T-helper 9 cell (primary cell): Measurements from ENCODE around the gene CALHM5.
A peak's percentile ranks its signal among the peaks of the same experiment; 100 is the strongest.
"Not testable (repeated sequence)": the region's sequence is repeated elsewhere in the genome, so short reads cannot be mapped to it uniquely, and the experiment has no call there.

Experiments used
- DNase-seq: peaks from one replicate; pipeline ENCODE4 v3.0.0-alpha.2; 2020
- total RNA-seq, 2 donors: gene quantifications; one replicate each; lab custom pipeline; 2026; lab: John Stamatoyannopoulos, UW

Gene CALHM5, protein sequence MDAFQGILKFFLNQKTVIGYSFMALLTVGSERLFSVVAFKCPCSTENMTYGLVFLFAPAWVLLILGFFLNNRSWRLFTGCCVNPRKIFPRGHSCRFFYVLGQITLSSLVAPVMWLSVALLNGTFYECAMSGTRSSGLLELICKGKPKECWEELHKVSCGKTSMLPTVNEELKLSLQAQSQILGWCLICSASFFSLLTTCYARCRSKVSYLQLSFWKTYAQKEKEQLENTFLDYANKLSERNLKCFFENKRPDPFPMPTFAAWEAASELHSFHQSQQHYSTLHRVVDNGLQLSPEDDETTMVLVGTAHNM
- total RNA-seq: 0 reads per million in 2 donors

DNA sequence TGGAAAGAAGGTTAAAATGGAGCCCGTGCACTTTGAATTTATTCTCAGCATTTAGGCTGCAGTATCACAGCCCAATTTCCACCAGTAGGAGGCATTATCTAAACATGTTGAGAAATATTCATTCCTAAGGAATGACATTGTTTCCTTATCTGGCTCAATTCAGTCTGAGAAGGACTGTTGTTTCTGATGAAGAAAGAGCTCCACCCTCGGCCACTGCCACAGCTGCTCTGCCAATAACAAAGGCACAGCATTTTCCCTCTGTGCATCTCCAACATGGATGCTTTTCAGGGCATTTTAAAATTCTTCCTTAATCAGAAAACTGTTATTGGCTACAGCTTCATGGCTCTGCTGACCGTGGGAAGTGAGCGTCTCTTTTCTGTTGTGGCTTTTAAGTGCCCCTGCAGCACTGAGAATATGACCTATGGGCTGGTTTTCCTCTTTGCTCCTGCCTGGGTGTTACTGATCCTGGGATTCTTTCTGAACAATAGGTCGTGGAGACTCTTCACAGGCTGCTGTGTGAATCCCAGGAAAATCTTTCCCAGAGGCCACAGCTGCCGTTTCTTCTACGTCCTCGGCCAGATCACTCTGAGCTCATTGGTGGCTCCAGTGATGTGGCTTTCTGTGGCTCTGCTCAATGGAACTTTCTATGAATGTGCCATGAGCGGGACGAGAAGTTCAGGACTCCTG, at the start of gene CALHM5:
CALHM5 (plus strand) TSS at position 216 of the 687 bp plus-strand sequence; CDS start at position 274, 58 bp downstream.
- no peak for DNase-seq

DNA sequence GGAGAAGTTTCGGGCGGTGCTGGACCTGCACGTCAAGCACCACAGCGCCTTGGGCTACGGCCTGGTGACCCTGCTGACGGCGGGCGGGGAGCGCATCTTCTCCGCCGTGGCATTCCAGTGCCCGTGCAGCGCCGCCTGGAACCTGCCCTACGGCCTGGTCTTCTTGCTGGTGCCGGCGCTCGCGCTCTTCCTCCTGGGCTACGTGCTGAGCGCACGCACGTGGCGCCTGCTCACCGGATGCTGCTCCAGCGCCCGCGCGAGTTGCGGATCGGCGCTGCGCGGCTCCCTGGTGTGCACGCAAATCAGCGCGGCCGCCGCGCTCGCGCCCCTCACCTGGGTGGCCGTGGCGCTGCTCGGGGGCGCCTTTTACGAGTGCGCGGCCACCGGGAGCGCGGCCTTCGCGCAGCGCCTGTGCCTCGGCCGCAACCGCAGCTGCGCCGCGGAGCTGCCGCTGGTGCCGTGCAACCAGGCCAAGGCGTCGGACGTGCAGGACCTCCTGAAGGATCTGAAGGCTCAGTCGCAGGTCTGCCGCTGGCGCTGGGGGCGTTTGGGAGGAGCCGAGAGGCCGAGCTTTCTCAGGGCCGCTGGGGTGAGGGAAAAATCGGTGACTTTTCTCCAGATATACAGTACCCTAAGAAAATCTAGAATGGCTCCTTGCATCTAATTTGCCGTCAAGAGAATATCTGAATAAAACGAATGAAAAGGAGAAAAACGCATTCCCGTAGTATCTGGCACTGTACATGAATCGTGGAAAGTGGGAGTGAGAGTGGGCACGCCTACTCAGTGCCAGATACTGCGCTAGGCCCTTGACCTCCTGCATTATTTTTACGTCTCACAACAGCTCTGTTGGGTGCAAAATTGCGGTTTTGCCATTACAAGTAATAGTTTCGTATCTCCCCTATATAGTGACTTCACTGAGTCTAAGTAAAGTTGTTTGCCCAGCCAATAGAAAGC, 49.2 kb upstream of the CALHM5 start:
- peak; percentile 22 for DNase-seq

DNA sequence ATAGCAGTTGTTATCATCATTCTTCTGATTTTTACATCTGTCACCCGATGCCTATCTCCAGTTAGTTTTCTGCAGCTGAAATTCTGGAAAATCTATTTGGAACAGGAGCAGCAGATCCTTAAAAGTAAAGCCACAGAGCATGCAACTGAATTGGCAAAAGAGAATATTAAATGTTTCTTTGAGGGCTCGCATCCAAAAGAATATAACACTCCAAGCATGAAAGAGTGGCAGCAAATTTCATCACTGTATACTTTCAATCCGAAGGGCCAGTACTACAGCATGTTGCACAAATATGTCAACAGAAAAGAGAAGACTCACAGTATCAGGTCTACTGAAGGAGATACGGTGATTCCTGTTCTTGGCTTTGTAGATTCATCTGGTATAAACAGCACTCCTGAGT, 48.1 kb upstream of the CALHM5 start:
- DNase-seq: no peak

DNA sequence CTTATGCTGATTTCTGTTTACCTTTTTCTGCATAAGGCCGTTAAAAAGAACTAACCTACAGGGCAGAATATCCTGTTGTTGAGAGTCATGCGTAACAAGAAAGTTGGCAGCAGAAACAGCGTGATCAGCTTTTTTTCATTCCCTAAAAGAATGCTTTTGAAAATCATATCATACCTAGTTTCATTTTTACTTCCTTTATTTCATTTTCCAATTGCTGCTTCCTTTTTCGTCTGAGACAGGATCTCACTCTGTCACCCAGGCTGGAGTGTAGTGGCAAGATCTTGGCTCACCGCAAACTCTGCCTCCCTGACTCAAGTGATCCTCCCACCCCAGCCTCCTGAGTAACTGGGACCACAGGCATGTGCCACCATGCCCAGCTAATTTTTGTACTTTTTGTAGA, 46.2 kb upstream of the CALHM5 start:
- no peak for DNase-seq

DNA sequence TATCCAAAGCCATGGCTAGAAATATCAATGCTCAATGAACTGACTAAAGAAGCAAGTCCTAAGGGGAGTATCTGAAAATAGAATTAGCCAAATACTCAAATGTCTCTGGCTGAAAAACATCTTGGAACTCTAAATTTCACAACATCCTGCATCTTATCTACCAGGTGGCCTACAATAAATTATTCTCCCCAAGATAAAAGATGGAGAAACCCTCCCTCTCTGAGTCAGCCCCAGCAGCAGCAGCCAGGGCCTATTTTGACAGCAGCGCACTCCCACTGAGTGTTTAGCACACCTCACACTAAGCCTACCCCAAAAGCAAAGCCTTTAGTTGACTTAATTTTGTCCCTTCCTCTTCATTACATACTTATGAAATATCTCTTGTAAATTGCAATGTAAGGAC, 44.3 kb upstream of the CALHM5 start:
- DNase-seq: no peak

DNA sequence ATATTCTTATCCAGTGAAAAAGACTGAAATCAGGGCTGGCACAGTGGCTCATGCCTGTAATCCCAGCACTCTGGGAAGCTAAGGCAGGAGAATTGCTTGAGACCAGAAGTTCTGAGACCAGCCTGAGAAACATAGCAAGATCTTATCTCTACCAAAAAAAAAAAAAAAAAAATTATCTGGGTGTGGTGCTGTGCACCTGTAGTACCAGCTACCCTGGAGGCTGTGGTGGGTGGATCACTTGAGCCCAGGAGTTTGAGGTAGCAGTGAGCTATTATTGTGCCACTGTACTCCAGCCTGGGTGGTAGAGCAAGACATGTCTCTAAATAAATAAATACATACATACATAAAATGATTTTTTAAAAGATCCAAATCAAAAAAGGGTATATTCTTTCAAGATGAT, 43.9 kb upstream of the CALHM5 start:
- DNase-seq: no peak

DNA sequence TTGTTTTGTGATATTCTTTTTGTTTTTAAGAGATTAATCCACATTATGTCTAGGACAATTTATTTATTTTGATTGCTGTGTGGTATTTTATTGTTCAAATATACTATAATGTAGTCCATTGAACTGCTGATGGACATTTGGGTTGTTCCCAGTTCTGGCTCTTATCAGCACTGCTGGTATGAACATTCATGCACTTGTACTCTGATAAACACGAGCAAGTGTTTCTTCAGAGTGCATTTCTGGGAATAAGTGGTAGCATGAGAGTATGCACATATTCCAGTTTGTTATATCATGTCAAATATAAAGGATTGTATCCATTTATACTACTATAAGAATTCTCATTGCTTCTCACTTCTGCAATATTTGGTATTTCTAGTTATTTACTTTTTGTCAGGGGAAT, 43.1 kb upstream of the CALHM5 start:
- DNase-seq: no peak

DNA sequence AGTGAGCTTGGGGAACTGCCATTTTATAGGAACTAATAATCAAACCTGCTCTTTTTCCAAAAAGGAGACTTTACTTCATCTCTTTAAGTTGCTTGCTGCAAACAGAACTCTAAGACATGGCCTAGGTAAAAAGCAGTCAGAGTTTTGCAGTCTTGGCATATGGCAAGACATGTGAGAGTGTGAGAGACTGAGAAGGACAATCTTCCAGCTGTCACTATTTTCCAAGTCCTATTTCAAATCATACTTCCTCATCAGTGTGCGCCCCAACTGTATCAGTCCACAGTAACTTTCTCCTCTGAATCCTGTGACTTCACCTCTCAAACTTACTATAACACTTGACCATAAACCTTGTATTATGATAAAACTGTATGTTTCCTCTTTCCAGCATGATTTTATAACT, 39.9 kb upstream of the CALHM5 start:
- no peak for DNase-seq

DNA sequence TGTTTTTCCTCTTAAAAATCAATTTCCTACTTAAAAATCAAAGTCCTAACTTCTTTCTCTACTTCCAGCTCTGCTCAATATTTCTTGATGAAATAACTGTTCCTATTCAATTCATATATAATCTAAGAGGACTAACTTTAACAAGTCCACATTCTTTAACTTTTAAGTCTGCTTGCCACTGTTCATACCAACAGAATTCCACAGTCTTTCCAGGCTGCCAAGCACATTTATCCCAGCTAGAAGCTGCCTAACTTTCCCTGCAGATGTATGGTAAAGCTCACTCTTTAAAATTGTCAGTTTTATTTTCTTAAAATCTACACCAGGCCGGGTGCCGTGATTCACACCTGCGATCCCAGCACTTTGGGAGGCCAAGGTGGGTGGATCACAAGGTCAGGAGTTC, 38.7 kb upstream of the CALHM5 start:
- DNase-seq: no peak

DNA sequence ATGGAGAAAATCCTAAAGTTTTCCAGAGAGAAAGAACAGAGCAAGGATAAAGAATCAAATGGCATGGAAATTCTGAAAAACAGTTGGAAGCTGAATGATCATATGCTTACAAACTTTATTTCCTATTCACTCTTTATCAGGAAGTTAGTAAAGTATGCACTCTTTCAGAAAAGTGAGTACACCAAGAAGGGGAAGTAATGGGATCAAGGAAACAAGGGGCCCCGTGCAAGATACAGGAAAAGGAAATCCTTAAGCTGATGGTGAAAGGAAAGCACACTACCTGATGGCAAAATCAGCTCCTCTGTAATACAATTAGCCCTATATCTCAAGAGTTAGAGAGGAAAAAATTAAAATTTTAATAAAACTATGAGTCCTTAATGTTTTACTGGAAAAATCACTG, 36.3 kb upstream of the CALHM5 start:
- no peak for DNase-seq

DNA sequence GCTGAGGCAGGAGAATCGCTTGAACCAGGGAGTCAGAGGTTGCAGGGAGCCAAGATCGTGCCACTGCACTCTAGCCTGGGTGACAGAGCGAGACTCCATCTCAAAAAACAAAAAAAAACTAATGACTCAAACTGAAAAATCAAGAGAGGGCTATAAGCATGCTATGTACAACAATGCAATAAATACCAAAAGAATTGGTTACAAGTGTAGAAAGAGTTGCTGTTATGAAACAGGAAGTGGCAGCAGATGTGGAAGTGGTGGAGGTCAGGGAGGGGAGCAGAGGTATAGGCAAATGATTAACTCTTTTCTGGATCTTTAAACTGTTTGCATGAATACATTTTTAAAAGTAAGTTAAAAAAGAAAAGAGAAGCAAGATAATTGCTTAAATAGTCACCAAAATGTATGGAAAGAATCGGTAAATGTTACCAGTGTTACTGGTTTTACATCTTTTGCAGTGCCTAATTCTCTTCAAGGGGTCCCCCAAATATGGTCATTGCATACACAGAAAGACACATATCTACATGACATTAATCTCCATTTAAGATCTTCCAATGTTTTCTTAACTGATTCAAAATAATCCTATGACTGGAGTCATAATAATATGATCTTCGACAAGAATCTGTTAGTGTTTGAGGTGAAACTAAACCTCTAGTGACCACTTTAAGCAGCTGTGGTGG, 35.3 kb upstream of the CALHM5 start:
- DNase-seq: no peak

DNA sequence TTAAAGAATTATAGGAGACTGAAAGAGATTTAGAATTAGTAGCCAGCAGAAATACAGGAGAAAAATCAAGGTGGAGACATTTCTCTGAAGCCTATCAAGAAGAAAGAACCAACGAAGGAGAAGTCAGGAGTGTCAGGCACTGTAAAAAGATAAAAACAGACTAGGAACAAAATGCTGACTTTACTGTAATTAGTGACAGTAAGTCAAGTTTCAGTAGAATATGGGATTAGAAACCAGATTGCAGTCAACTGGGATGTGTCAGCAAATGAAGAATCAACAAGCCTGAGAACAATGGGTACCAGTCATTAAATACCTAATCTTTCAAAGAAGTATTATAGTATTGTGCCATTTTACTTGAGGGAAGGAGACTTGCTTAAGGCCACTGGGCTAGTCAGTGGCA, 28.7 kb upstream of the CALHM5 start:
- no peak for DNase-seq

DNA sequence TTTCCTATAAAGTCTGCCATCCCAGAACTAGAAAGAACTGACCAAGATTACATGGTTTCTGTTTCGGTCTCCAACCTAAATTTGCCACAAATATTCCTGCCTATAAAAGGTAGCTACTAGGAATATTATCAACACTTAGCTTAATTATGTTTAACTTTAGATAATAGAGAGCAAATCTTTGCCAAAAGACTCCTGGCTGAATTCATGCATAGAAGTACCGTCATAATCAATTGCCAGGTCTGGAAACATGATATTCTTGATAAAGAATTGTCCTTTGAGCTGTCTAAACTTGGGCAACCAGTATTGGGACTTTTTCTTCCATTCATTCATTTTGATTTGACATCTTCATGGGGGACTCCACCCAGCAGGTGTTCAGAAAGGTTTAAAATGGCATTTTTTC, 27.8 kb upstream of the CALHM5 start:
- DNase-seq: no peak

DNA sequence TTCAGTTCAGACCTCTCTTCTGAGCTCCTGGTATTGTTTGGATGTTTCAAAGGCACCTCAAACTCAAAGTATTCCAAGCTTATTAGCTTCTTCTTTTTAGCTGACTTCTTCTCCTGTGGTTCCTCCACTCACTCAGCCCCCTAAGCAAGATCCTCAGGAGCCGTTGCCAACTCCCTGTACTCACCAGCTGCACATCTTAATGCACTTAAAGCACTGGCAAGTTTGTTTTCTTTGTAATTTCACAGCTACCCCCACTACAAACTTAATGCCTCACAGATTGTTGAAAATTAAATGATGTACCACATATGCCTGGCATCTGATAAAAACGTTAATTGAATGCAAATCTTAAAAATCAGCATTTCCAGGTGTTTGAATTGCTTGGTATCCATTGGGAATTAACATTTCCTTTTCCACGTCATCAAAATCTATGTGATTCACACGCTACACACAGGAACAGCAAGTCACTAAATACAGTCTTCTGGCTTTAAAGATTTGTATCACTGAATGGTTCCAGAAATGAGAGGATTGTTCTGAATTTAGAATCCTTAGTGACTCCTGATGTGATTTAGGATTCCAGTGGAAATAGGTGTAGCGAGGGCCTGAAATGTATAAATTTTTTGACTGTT, 25.8 kb upstream of the CALHM5 start:
- DNase-seq: no peak

DNA sequence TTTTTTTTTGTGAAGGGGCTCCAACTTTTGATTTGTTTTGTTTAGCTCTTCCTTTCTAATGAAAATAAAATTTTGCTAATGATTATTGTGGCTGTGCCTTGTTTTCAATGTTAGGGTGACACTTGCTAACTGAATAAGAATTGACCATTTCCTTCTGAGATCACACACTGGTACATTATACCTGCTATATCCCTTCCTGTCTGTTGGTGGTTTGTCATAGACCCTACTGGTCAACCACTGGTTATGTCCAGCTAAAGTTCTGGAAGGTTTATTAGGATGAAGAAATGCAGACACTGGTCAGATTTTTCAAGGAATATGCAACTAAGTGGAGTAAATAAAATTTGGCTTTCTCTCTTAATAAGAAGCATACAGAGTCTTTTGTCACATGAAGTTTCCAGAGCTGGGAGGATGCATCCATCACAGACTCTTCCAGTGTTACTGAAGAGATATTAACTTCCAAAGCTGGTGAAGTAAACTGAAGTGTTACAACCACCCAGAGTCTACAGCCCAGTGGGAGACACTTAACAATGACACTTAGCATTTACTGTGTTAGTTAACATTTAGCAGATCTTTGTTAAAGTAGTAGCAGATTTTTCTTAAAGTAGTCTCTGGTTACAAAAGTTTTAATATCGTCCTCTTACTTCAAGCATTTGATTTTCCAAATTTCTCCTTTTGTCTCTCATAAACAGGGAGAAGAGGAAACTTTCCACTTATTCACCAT, 19.7 kb upstream of the CALHM5 start:
- no peak for DNase-seq

DNA sequence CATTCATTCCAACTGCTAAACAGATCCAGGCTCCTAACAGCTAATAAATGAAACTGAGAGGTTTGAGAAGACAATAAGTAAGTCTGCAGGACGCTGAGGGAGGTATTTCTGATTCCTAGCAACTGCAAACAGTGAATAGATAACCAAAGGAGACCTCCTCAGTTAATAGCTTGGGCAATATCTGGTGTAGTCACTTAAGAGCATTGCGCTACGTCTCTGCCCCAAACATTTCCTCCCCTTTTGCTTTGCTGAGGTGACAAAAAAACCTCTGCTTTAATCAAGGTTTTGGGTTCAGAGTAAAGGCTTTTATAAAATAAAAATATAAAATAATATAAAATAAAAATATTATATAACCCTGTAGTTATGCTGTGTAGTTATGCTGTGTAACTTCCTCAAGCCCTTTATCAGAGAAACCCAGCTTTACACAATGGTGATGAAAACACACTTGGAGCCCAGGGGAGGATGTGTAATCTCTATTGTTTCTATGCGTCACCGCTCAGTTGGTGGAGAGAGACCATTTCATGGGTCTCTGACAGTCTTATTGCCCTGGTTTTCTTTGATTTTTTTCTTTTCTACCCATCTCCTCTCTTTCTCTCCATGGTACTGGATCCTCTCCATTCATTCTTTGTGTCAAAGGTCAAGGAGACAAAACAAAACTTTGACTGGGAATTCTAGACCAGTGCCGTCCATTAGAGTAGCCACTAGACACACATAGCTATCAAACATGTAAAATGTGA, 18.9 kb upstream of the CALHM5 start:
- DNase-seq: no peak

DNA sequence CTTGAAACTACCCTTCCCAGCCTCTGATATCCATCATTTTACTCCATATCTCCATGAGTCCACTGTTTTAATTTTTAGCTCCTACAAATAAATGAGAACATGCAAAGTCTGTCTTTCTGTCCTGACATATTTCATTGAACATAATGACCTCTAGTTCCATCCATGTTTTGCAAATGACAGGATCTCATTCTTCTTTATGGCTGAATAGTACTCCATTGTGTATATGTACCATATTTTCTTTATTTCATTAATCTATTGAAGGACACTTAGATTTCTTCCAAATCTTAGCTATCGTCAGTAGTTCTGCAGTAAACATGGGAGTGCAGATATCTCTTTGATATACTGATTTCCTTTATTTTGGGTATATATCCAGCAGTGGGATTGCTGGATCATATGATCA, 16.3 kb upstream of the CALHM5 start:
- not testable (repeated sequence) for DNase-seq

DNA sequence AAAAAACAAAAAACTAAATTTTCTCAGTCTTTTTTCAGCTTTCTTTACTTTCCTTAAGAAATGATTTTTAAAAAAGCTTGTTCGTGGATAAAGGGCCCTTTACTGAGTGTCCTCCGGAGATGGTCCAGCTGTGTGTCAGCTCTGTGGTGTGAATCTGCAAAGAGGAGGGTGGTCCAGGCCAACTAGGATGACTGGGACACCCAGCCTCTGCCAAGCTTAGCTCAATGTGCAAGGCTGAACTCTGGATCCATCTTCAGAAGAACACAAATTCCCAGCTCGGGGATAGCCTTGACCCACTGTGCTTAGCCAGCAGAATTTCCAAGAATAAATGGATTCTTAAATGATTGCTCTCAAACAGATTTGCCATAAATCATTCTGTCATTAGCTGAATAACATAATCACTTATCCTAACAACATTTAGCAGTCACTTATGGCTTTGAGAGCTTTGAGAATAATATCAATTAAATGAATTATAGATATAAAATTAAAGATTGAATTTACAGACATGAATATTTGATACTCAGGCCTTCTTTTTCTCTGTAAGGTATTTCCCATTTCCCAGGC, 14.2 kb upstream of the CALHM5 start:
- no peak for DNase-seq

DNA sequence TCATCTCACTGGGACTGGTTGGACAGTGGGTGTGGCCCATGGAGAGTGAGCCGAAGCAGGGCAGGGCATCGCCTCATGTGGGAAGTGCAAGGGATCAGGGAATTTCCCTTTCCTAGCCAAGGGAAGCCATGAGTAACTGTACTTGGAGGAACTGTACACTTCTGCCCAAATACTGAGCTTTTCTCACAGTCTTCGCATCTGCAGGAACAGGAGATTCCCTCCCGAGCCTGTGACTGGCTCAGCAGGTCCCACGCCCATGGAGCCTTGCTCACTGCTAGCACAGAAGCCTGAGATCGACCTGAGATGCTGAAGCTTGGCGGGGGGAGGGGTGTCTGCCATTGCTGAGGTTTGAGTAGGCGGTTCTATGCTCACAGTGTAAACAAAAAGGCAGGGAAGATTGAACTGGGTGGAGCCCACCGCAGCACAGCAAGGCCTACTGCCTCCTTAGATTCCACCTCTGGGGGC, 10.4 kb upstream of the CALHM5 start:
- no peak for DNase-seq

DNA sequence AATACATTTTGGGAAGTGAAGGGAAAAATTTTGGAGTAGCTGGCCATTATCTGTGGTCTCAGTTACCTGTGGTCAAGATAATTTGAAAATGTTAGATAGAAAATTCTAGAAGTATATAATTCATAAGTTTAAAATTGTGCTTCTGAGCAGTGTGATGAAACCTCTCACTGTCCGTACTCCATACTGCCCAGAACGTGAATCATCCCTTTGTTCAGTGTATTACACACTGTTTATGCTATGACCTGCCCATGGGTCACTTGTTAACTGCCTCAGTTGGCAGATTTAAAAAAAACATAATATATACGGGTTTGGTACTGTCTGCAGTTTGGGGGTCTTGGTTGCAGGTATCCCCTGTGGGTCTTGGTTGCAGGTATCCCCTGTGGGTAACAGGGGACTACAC, 4.1 kb upstream of the CALHM5 start:
- no peak for DNase-seq
